Muscle of leg (tissue), 11 donors: ENCODE data around the gene RILP. TPM values are rescaled to one million over a fixed set of nuclear protein-coding genes. Genes with fewer than 3 reads are reported as not detected.

ENCODE experiments used
- DNase-seq: peaks from one replicate; pipeline ENCODE4 v3.0.0; 2013
- H3K27ac ChIP-seq: one replicate; pipeline ENCODE4 v1.5.1; 2013; ENCODE audit warnings: mild to moderate bottlenecking, low read length, control low read depth
- H3K27me3 ChIP-seq: one replicate; pipeline ENCODE4 v1.6.1; 2013; ENCODE audit warnings: low read length; ENCODE audit not compliant: control insufficient read depth, insufficient read depth
- H3K36me3 ChIP-seq: one replicate; pipeline ENCODE4 v1.6.1; 2013; ENCODE audit warnings: low read length; ENCODE audit not compliant: control insufficient read depth, insufficient read depth
- H3K4me1 ChIP-seq: one replicate; pipeline ENCODE4 v1.6.1; 2013; ENCODE audit warnings: low read length; ENCODE audit not compliant: control insufficient read depth, insufficient read depth
- H3K4me3 ChIP-seq: one replicate; pipeline ENCODE4 v1.5.1; 2013; ENCODE audit warnings: low read length, control low read depth
- H3K9me3 ChIP-seq: replicated peaks from 2 replicates; pipeline ENCODE4 v1.6.1; 2013; ENCODE audit warnings: low read depth, low read length; ENCODE audit not compliant: control insufficient read depth
- WGBS: methylation state at CpG from one replicate; pipeline ENCODE4 v1.1.5; 2013; ENCODE audit warnings: missing lambda C conversion rate; ENCODE audit not compliant: insufficient coverage; 5-methylcytosine and 5-hydroxymethylcytosine counted together
- polyA plus RNA-seq, 8 donors: library from polyadenylated mRNA; unstranded; fragments of 120-200 nt; gene quantifications; one replicate each; pipeline versions ENCODE4 v1.2.1 to v1.2.3, GENCODE V29; 2013; ENCODE audit warnings: inconsistent platforms in 1 of 8, low replicate concordance in 1 of 8; ENCODE audit not compliant: insufficient read length in 8 of 8, insufficient read depth in 1 of 8
- total RNA-seq: library from RNA; stranded (reverse); fragments of 120-200 nt; gene quantifications from one replicate; pipeline ENCODE4 v1.2.4, GENCODE V29; 2013

Gene RILP
- total and polyA plus RNA-seq, 9 donors: 4.0 to 5.7 (median 4.6) TPM

- WGBS: 2% methylated on average over 35 of the region's 45 CpGs
- H3K9me3 ChIP-seq: no peaks in the 10 kb centered on the region
- DNase-seq: no peak
Measured at GRCh38 chr17:1629504-1630310, 20.0 kb downstream of the RILP start.

GRCh38 chr17:1628856-1629503 lies 20.7 kb downstream of the RILP start:
- WGBS: under 1% methylated on average over 77 of the region's 77 CpGs
- peaks cover 20% of the 10 kb centered on the region for H3K4me1 ChIP-seq
- peak overlapping the region; percentile 65 for H3K4me3 ChIP-seq

More at GRCh38 chr17:1629504-1630310, 20.0 kb downstream of the RILP start:
- peak overlapping the region; percentile 42 for H3K27ac ChIP-seq
- peaks cover 40% of the 10 kb centered on the region for H3K27me3 ChIP-seq
- no peaks in the 10 kb centered on the region for H3K36me3 ChIP-seq
- peaks cover 20% of the 10 kb centered on the region for H3K4me1 ChIP-seq
- peak overlapping the region; percentile 65 for H3K4me3 ChIP-seq

GRCh38 chr17:1627982-1628855 lies 21.4 kb downstream of the RILP start, which contains the start of gene SLC43A2:
Gene SLC43A2, minus strand, starts transcription at chr17:1628834. Its CDS starts 960 bp downstream, at chr17:1627874.
- peak; percentile 91 for DNase-seq
- H3K4me1 ChIP-seq: peaks cover 20% of the 10 kb centered on the region
- WGBS: under 1% methylated on average over 95 of the region's 95 CpGs

More at GRCh38 chr17:1628856-1629503, 20.7 kb downstream of the RILP start:
- Histone ChIP-seq H3K27me3 (peaks cover 40% of the 10 kb centered on the region), H3K27ac (peak overlapping the region; percentile 78), H3K36me3 (no peaks in the 10 kb centered on the region), H3K9me3 (no peaks in the 10 kb centered on the region)
- DNase-seq: peak; percentile 97

GRCh38 chr17:1627182-1627981 lies 22.3 kb downstream of the RILP start:
- Histone ChIP-seq H3K36me3 (no peaks in the 10 kb centered on the region), H3K27ac (peak overlapping the region; percentile 11), H3K9me3 (no peaks in the 10 kb centered on the region), H3K4me1 (peaks cover 20% of the 10 kb centered on the region), H3K27me3 (peaks cover 40% of the 10 kb centered on the region), H3K4me3 (peak overlapping the region; percentile 21)
- peak; percentile 76 for DNase-seq
- WGBS: 16% methylated on average over 34 of the region's 39 CpGs

More at GRCh38 chr17:1627982-1628855, 21.4 kb downstream of the RILP start, which contains the start of gene SLC43A2:
- Histone ChIP-seq H3K36me3 (no peaks in the 10 kb centered on the region), H3K9me3 (no peaks in the 10 kb centered on the region), H3K4me3 (peak within 1 kb of the TSS; percentile 65), H3K27me3 (peaks cover 40% of the 10 kb centered on the region), H3K27ac (peak within 1 kb of the TSS; percentile 78)

GRCh38 chr17:1626333-1626732 lies 23.3 kb downstream of the RILP start:
- H3K36me3 ChIP-seq: no peaks in the 10 kb centered on the region
- no peak overlapping the region for H3K4me3 ChIP-seq
- no peak for DNase-seq
- H3K27me3 ChIP-seq: peaks cover 37% of the 10 kb centered on the region
- 50% methylated on average over 1 of the region's 3 CpGs for WGBS
- peak overlapping the region; percentile 10 for H3K27ac ChIP-seq
- no peaks in the 10 kb centered on the region for H3K9me3 ChIP-seq
- peaks cover 20% of the 10 kb centered on the region for H3K4me1 ChIP-seq

GRCh38 chr17:1625581-1625980 lies 24.1 kb downstream of the RILP start:
- WGBS: 86% methylated on average over 1 of the region's 6 CpGs

GRCh38 chr17:1625053-1625452 lies 24.6 kb downstream of the RILP start:
- Histone ChIP-seq H3K4me3 (no peak overlapping the region), H3K27me3 (peaks cover 31% of the 10 kb centered on the region), H3K9me3 (no peaks in the 10 kb centered on the region), H3K36me3 (no peaks in the 10 kb centered on the region), H3K27ac (no peak overlapping the region), H3K4me1 (peaks cover 18% of the 10 kb centered on the region)
- WGBS: 83% methylated on average over 12 of the region's 14 CpGs
- no peak for DNase-seq

More at GRCh38 chr17:1625581-1625980, 24.1 kb downstream of the RILP start:
- peaks cover 20% of the 10 kb centered on the region for H3K4me1 ChIP-seq
- H3K27ac ChIP-seq: no peak overlapping the region
- no peak for DNase-seq
- H3K9me3 ChIP-seq: no peaks in the 10 kb centered on the region
- no peak overlapping the region for H3K4me3 ChIP-seq
- H3K36me3 ChIP-seq: no peaks in the 10 kb centered on the region
- H3K27me3 ChIP-seq: peaks cover 35% of the 10 kb centered on the region

- no peak for DNase-seq
- H3K27ac ChIP-seq: no peak overlapping the region
- H3K9me3 ChIP-seq: no peaks in the 10 kb centered on the region
- no peak overlapping the region for H3K4me3 ChIP-seq
- peaks cover 14% of the 10 kb centered on the region for H3K4me1 ChIP-seq
- no peaks in the 10 kb centered on the region for H3K36me3 ChIP-seq
- H3K27me3 ChIP-seq: peaks cover 27% of the 10 kb centered on the region
- WGBS: 86% methylated on average over 10 of the region's 12 CpGs
Measured at GRCh38 chr17:1624650-1625049, 25.0 kb downstream of the RILP start.

- Histone ChIP-seq H3K4me3 (no peak overlapping the region), H3K4me1 (peaks cover 11% of the 10 kb centered on the region), H3K27me3 (peaks cover 22% of the 10 kb centered on the region), H3K27ac (no peak overlapping the region), H3K36me3 (no peaks in the 10 kb centered on the region), H3K9me3 (no peaks in the 10 kb centered on the region)
- no peak for DNase-seq
- WGBS: 83% methylated on average over 14 of the region's 14 CpGs
Measured at GRCh38 chr17:1623057-1623630, 26.5 kb downstream of the RILP start.
